HL-60 (cell line): ENCODE measurements around the gene DAP.

Source experiments
- DNase-seq, 2 experiments: peaks; one replicate each; pipeline ENCODE4 v3.0.0-alpha.2; 2010 to 2020; ENCODE audit warnings: low read depth in 1 of 2, low spot score in 1 of 2
- H3K27ac ChIP-seq: fragments of 250-450 bp; sonication (Bioruptor Pico); replicated peaks from 2 replicates; pipeline ENCODE4 v1.5.1; 2020; ENCODE audit warnings: mild to moderate bottlenecking, moderate library complexity
- H3K27me3 ChIP-seq: fragments of 250-450 bp; sonication (Bioruptor Pico); 2 replicates; pipeline ENCODE4 v1.5.1; 2021; ENCODE audit warnings: mild to moderate bottlenecking, moderate library complexity; ENCODE audit not compliant: insufficient read depth, poor library complexity, severe bottlenecking
- H3K4me3 ChIP-seq: replicated peaks from 2 replicates; pipeline ENCODE4 v1.5.1; 2011; ENCODE audit warnings: mild to moderate bottlenecking, control low read depth, low read length; ENCODE audit not compliant: insufficient read depth
- CTCF ChIP-seq: IDR thresholded peaks from one replicate; pipeline ENCODE4 v1.5.1; 2011; ENCODE audit warnings: low read length, control low read depth, inconsistent platforms; ENCODE audit not compliant: insufficient read depth
- GABPA ChIP-seq: IDR thresholded peaks from 2 replicates; pipeline ENCODE4 v1.6.1; 2012; ENCODE audit warnings: low read depth
- POLR2AphosphoS5 ChIP-seq: IDR thresholded peaks from 2 replicates; pipeline ENCODE4 v1.6.1; 2012; ENCODE audit warnings: low read depth
- REST ChIP-seq: IDR thresholded peaks from 2 replicates; pipeline ENCODE4 v1.6.1; 2012; ENCODE audit warnings: low read depth; ENCODE audit not compliant: insufficient replicate concordance
- SPI1 ChIP-seq: IDR thresholded peaks from 2 replicates; pipeline ENCODE4 v1.6.1; 2012; ENCODE audit warnings: low read depth, mild to moderate bottlenecking, borderline replicate concordance

The DAP gene

GRCh38 chr5:10674582-10674981 lies 86.5 kb downstream of the DAP start:
- TF ChIP-seq CTCF (no peak), GABPA (no peak), REST (no peak), SPI1 (no peak), POLR2AphosphoS5 (no peak)
- Histone ChIP-seq H3K27me3 (no peaks in the 10 kb centered on the region), H3K27ac (no peak overlapping the region), H3K4me3 (no peak overlapping the region)
- no peak for DNase-seq

GRCh38 chr5:10674096-10674495 lies 86.9 kb downstream of the DAP start:
- Histone ChIP-seq H3K27ac (no peak overlapping the region), H3K4me3 (no peak overlapping the region), H3K27me3 (no peaks in the 10 kb centered on the region)
- no peak for DNase-seq
- TF ChIP-seq GABPA, result no peak
- TF ChIP-seq POLR2AphosphoS5, result no peak
- TF ChIP-seq REST, result no peak
- no peak for TF ChIP-seq CTCF
- no peak for TF ChIP-seq SPI1

GRCh38 chr5:10673407-10673806 lies 87.6 kb downstream of the DAP start:
- H3K27me3 ChIP-seq, result no peaks in the 10 kb centered on the region
- H3K27ac ChIP-seq, result no peak overlapping the region
- TF ChIP-seq SPI1 (no peak), CTCF (no peak), GABPA (no peak), POLR2AphosphoS5 (no peak), REST (no peak)
- no peak overlapping the region for H3K4me3 ChIP-seq
- no peak for DNase-seq
